ENCODE results near the gene CCDC158. TPM values are rescaled to one million over a fixed set of nuclear protein-coding genes. Genes with fewer than 3 reads are reported as not detected.
A peak's percentile ranks its signal among the peaks of the same experiment; 100 is the strongest.

Gene CCDC158
- total and polyA plus RNA-seq, 10 donors = 0.02 to 0.24 (median 0.18) TPM; not detected in 4

- 79 to 87% (median 80%) methylated on average over 4 of the region's 4 CpGs for WGBS, 5 donors
- H3K4me3 ChIP-seq = no peak overlapping the region
- H3K4me1 ChIP-seq = peaks cover 0 to 39% (median 16%) of the 10 kb centered on the region in 6 donors
- H3K36me3 ChIP-seq = peaks cover 0 to 10% (median 0%) of the 10 kb centered on the region in 6 donors
- TF ChIP-seq CTCF (IDR thresholded peaks at IDR 0.05 in 8 of 11, conservative IDR thresholded peaks at IDR 0.05 in 3 of 11) = no peak
- TF ChIP-seq POLR2AphosphoS5 (IDR thresholded peaks at IDR 0.05) = no peak
- no peak for TF ChIP-seq POLR2A (IDR thresholded peaks at IDR 0.05)
- no peak overlapping the region for H3K27ac ChIP-seq
- H3K27me3 ChIP-seq (replicated peaks in 1 of 7) = peaks cover 0 to 19% (median 0%) of the 10 kb centered on the region in 7 donors
- intact Hi-C loops (cut with DNase I; ENCODE audit: low total_unique reads) = no loop called here
- peaks cover 0 to 12% (median 3%) of the 10 kb centered on the region in 8 donors for H3K9me3 ChIP-seq
- DNase-seq = no peak
These were observed 110.3 kb downstream of the CCDC158 start for GRCh38 chr4:76310683-76311082.

- WGBS, 5 donors = 90 to 95% (median 92%) methylated on average over 3 of the region's 3 CpGs
- no peak for TF ChIP-seq CTCF (IDR thresholded peaks at IDR 0.05 in 8 of 11, conservative IDR thresholded peaks at IDR 0.05 in 3 of 11)
- TF ChIP-seq POLR2A (IDR thresholded peaks at IDR 0.05) = no peak
- TF ChIP-seq POLR2AphosphoS5 (IDR thresholded peaks at IDR 0.05) = no peak
- peaks cover 0 to 19% (median 0%) of the 10 kb centered on the region in 7 donors for H3K27me3 ChIP-seq (replicated peaks in 1 of 7)
- DNase-seq = no peak
- H3K4me1 ChIP-seq = peaks cover 0 to 45% (median 22%) of the 10 kb centered on the region in 6 donors
- peaks cover 0 to 5% (median 0%) of the 10 kb centered on the region in 8 donors for H3K9me3 ChIP-seq
- no peak overlapping the region for H3K27ac ChIP-seq
- no peak overlapping the region for H3K4me3 ChIP-seq
- intact Hi-C loops (cut with DNase I; ENCODE audit: low total_unique reads) = no loop called here
- H3K36me3 ChIP-seq = peaks cover 0 to 10% (median 0%) of the 10 kb centered on the region in 6 donors
These were observed 110.9 kb downstream of the CCDC158 start for GRCh38 chr4:76309939-76310550.

GRCh38 chr4:76308548-76308947, 112.4 kb downstream of the CCDC158 start:
- WGBS, 5 donors = 79 to 90% (median 86%) methylated on average over 6 of the region's 6 CpGs
- intact Hi-C loops (cut with DNase I; ENCODE audit: low total_unique reads) = no loop called here
- Histone ChIP-seq H3K27me3 (replicated peaks in 1 of 7) (peaks cover 0 to 19% (median 0%) of the 10 kb centered on the region in 7 donors), H3K9me3 (no peaks in the 10 kb centered on the region), H3K27ac (no peak overlapping the region), H3K36me3 (peaks cover 0 to 10% (median 0%) of the 10 kb centered on the region in 6 donors), H3K4me3 (no peak overlapping the region), H3K4me1 (peaks cover 0 to 60% (median 27%) of the 10 kb centered on the region in 6 donors)
- DNase-seq = no peak
- TF ChIP-seq POLR2A (IDR thresholded peaks at IDR 0.05) (no peak), CTCF (IDR thresholded peaks at IDR 0.05 in 8 of 11, conservative IDR thresholded peaks at IDR 0.05 in 3 of 11) (no peak), POLR2AphosphoS5 (IDR thresholded peaks at IDR 0.05) (no peak)

GRCh38 chr4:76307660-76308014, 113.3 kb downstream of the CCDC158 start:
- no peak for DNase-seq
- no peak for TF ChIP-seq POLR2AphosphoS5 (IDR thresholded peaks at IDR 0.05)
- TF ChIP-seq POLR2A (IDR thresholded peaks at IDR 0.05) = no peak
- TF ChIP-seq CTCF (IDR thresholded peaks at IDR 0.05 in 8 of 11, conservative IDR thresholded peaks at IDR 0.05 in 3 of 11) = no peak

More at GRCh38 chr4:76307660-76308014, 113.3 kb downstream of the CCDC158 start:
- Histone ChIP-seq H3K4me3 (peak overlapping the region in 7 of 8 donors; percentile 64 to 91 (median 79)), H3K36me3 (peaks cover 0 to 10% (median 0%) of the 10 kb centered on the region in 6 donors), H3K9me3 (no peaks in the 10 kb centered on the region), H3K27me3 (replicated peaks in 1 of 7) (peaks cover 0 to 19% (median 0%) of the 10 kb centered on the region in 7 donors), H3K4me1 (peaks cover 0 to 68% (median 27%) of the 10 kb centered on the region in 6 donors), H3K27ac (peak overlapping the region in 3 of 8 donors; percentile 85 to 89 (median 85))
- 53 to 63% (median 56%) methylated on average over 4 of the region's 4 CpGs for WGBS, 5 donors
- intact Hi-C loops (cut with DNase I; ENCODE audit: low total_unique reads) = no loop called here
